KMS-11 (cell line): ENCODE data around the gene HBG1.

ENCODE experiments used
- H2AFZ ChIP-seq: fragments of 200-600 bp; sonication (generic); 2 replicates; pipeline ENCODE4 v1.6.1; 2016; ENCODE audit warnings: antibody characterized with exemption, mixed run types, low read depth
- H3K27ac ChIP-seq: fragments of 200-600 bp; sonication (generic); 2 replicates; pipeline ENCODE4 v1.6.1; 2016; ENCODE audit warnings: mild to moderate bottlenecking, mixed run types
- H3K27me3 ChIP-seq: fragments of 200-600 bp; sonication (generic); 2 replicates; pipeline ENCODE4 v1.6.1; 2017; ENCODE audit warnings: mild to moderate bottlenecking, low read depth, mixed run types, moderate library complexity; ENCODE audit not compliant: insufficient read depth
- H3K36me3 ChIP-seq: fragments of 200-600 bp; sonication (generic); 2 replicates; pipeline ENCODE4 v1.6.1; 2017; ENCODE audit warnings: mild to moderate bottlenecking, mixed run types; ENCODE audit not compliant: insufficient read depth
- H3K4me1 ChIP-seq: fragments of 200-600 bp; sonication (generic); 2 replicates; pipeline ENCODE4 v1.6.1; 2016; ENCODE audit warnings: mild to moderate bottlenecking, low read depth, mixed run types; ENCODE audit not compliant: poor library complexity, severe bottlenecking
- H3K4me2 ChIP-seq: fragments of 200-600 bp; sonication (generic); 2 replicates; pipeline ENCODE4 v1.7.0; 2016; ENCODE audit warnings: mild to moderate bottlenecking, mixed run types
- H3K4me3 ChIP-seq: fragments of 200-600 bp; sonication (generic); IDR thresholded peaks from 2 replicates; pipeline ENCODE4 v1.6.1; 2017; ENCODE audit warnings: low read depth, low read length, mixed read lengths; ENCODE audit not compliant: insufficient read depth
- H3K79me2 ChIP-seq: fragments of 200-600 bp; sonication (generic); 2 replicates; pipeline ENCODE4 v1.6.1; 2016; ENCODE audit warnings: low read depth, mixed run types; ENCODE audit not compliant: insufficient read depth
- H3K9ac ChIP-seq: fragments of 200-600 bp; sonication (generic); 2 replicates; pipeline ENCODE4 v1.6.1; 2016; ENCODE audit warnings: mild to moderate bottlenecking, mixed run types
- H4K20me1 ChIP-seq: fragments of 200-600 bp; sonication (generic); 2 replicates; pipeline ENCODE4 v1.6.1; 2016; ENCODE audit warnings: mild to moderate bottlenecking, mixed run types; ENCODE audit not compliant: insufficient read depth
- CTCF ChIP-seq: fragments of 200-600 bp; sonication (generic); conservative IDR thresholded peaks from 2 replicates; pipeline ENCODE4 v1.6.1; 2017; ENCODE audit warnings: low read depth, mild to moderate bottlenecking, antibody characterized with exemption, low read length, moderate library complexity, mixed read lengths

The HBG1 gene

GRCh38 chr11:5288108-5288905 lies 38.6 kb upstream of the HBG1 start:
- Histone ChIP-seq H3K36me3 (no peaks in the 10 kb centered on the region), H3K4me2 (no peak overlapping the region), H3K27me3 (no peaks in the 10 kb centered on the region), H4K20me1 (no peaks in the 10 kb centered on the region), H3K79me2 (no peaks in the 10 kb centered on the region), H3K4me1 (no peaks in the 10 kb centered on the region), H3K9ac (no peak overlapping the region), H3K27ac (no peak overlapping the region), H2AFZ (no peak overlapping the region), H3K4me3 (no peak overlapping the region)
- TF ChIP-seq CTCF = no peak

GRCh38 chr11:5286901-5287300 lies 37.2 kb upstream of the HBG1 start:
- Histone ChIP-seq H3K4me3 (no peak overlapping the region), H3K4me1 (no peaks in the 10 kb centered on the region), H3K9ac (no peak overlapping the region), H3K79me2 (no peaks in the 10 kb centered on the region), H4K20me1 (no peaks in the 10 kb centered on the region), H3K4me2 (no peak overlapping the region), H3K36me3 (no peaks in the 10 kb centered on the region), H3K27ac (no peak overlapping the region), H2AFZ (no peak overlapping the region), H3K27me3 (no peaks in the 10 kb centered on the region)
- no peak for TF ChIP-seq CTCF

- Histone ChIP-seq H2AFZ (no peak overlapping the region), H3K27me3 (no peaks in the 10 kb centered on the region), H3K27ac (no peak overlapping the region), H3K79me2 (no peaks in the 10 kb centered on the region), H3K9ac (no peak overlapping the region), H4K20me1 (no peaks in the 10 kb centered on the region), H3K36me3 (no peaks in the 10 kb centered on the region), H3K4me1 (no peaks in the 10 kb centered on the region), H3K4me2 (no peak overlapping the region), H3K4me3 (no peak overlapping the region)
- no peak for TF ChIP-seq CTCF
Measured at GRCh38 chr11:5286351-5286750, 36.7 kb upstream of the HBG1 start.

GRCh38 chr11:5285703-5286340 lies 36.2 kb upstream of the HBG1 start:
- H3K79me2 ChIP-seq = no peaks in the 10 kb centered on the region
- no peak for TF ChIP-seq CTCF

More at GRCh38 chr11:5285703-5286340, 36.2 kb upstream of the HBG1 start:
- H3K4me1 ChIP-seq = peaks cover 4% of the 10 kb centered on the region
- no peak overlapping the region for H3K27ac ChIP-seq
- H3K27me3 ChIP-seq = no peaks in the 10 kb centered on the region
- H3K4me3 ChIP-seq = no peak overlapping the region
- no peak overlapping the region for H2AFZ ChIP-seq
- no peak overlapping the region for H3K4me2 ChIP-seq
- H4K20me1 ChIP-seq = no peaks in the 10 kb centered on the region
- no peak overlapping the region for H3K9ac ChIP-seq
- H3K36me3 ChIP-seq = no peaks in the 10 kb centered on the region
